OCI-LY7 (cell line): ENCODE measurements around the gene SLC37A2. TPM values are rescaled to one million over a fixed set of nuclear protein-coding genes. Genes with fewer than 3 reads are reported as not detected.
"Not testable (repeated sequence)": the region's sequence is repeated elsewhere in the genome, so short reads cannot be mapped to it uniquely, and the experiment has no call there.

ENCODE experiments used
- BruUV-seq: library from RNA; stranded (reverse); fragments of 400-500 nt; replicated peaks from 2 replicates; lab custom pipeline; 2021; lab: Mats Ljungman, UMichigan
- CTCF ChIA-PET: fragments of 300-600 bp; sonication (Branson Sonifier 250); formaldehyde crosslinking; loops from one replicate; lab custom pipeline; 2022; ENCODE audit warnings: antibody characterized with exemption; ENCODE audit not compliant: unreplicated experiment; lab: Charles Lee
- POLR2A ChIA-PET: fragments of 300-600 bp; sonication (Branson Sonifier 250); formaldehyde crosslinking; loops from one replicate; lab custom pipeline; 2022; ENCODE audit warnings: antibody characterized with exemption; lab: Charles Lee
- DNase-seq: peaks from one replicate; pipeline ENCODE4 v3.0.0-alpha.2; 2015; ENCODE audit warnings: low spot score
- H2AFZ ChIP-seq: fragments of 200-600 bp; sonication (generic), shearing (Covaris generic); 2 replicates; pipeline ENCODE4 v1.6.1; 2014; ENCODE audit warnings: mild to moderate bottlenecking, antibody characterized with exemption, low read length, moderate library complexity
- H3K27ac ChIP-seq: fragments of 200-600 bp; sonication (generic); 2 replicates; pipeline ENCODE4 v1.5.1; 2014; ENCODE audit warnings: mixed run types, low read depth, mild to moderate bottlenecking, moderate library complexity, low read length, inconsistent platforms; ENCODE audit not compliant: poor library complexity, severe bottlenecking
- H3K36me3 ChIP-seq: fragments of 200-600 bp; sonication (generic); 2 replicates; pipeline ENCODE4 v1.6.1; 2014; ENCODE audit warnings: mild to moderate bottlenecking, antibody characterized with exemption, low read length, moderate library complexity, mixed read lengths; ENCODE audit not compliant: insufficient read depth
- H3K4me1 ChIP-seq: fragments of 200-600 bp; sonication (generic); 2 replicates; pipeline ENCODE4 v1.5.1; 2014; ENCODE audit warnings: mild to moderate bottlenecking, low read length; ENCODE audit not compliant: insufficient read depth, poor library complexity, severe bottlenecking
- H3K4me2 ChIP-seq: fragments of 200-600 bp; sonication (generic); 2 replicates; pipeline ENCODE4 v1.6.1; 2014; ENCODE audit warnings: mild to moderate bottlenecking, low read length
- H3K4me3 ChIP-seq: fragments of 200-600 bp; sonication (generic); 2 replicates; pipeline ENCODE4 v1.5.1; 2014; ENCODE audit warnings: mild to moderate bottlenecking, low read depth, low read length; ENCODE audit not compliant: poor library complexity, severe bottlenecking
- H3K79me2 ChIP-seq: fragments of 200-600 bp; sonication (generic); 2 replicates; pipeline ENCODE4 v1.6.1; 2016; ENCODE audit warnings: low read depth, mild to moderate bottlenecking, low read length, moderate library complexity, mixed read lengths; ENCODE audit not compliant: insufficient read depth
- H3K9me2 ChIP-seq: fragments of 200-600 bp; sonication (generic); 2 replicates; pipeline ENCODE4 v1.6.1; 2016; ENCODE audit warnings: mild to moderate bottlenecking, low read length, mixed read lengths; ENCODE audit not compliant: insufficient read depth
- H3K9me3 ChIP-seq: fragments of 200-600 bp; sonication (generic); 2 replicates; pipeline ENCODE4 v1.6.1; 2014; ENCODE audit warnings: mild to moderate bottlenecking, mixed run types, low read length, mixed read lengths
- H4K20me1 ChIP-seq: fragments of 200-600 bp; sonication (generic); 2 replicates; pipeline ENCODE4 v1.6.1; 2014; ENCODE audit warnings: mild to moderate bottlenecking, antibody characterized with exemption, low read length, moderate library complexity, mixed read lengths; ENCODE audit not compliant: insufficient read depth
- EZH2phosphoT487 ChIP-seq: fragments of 200-600 bp; sonication (generic); IDR thresholded peaks from 2 replicates; pipeline ENCODE4 v1.6.1; 2018; ENCODE audit warnings: low read depth, borderline replicate concordance, mild to moderate bottlenecking, mixed run types, antibody characterized with exemption, low read length, moderate library complexity, mixed read lengths
- intact Hi-C: fragments of 100-400 bp; cut with micrococcal nuclease; formaldehyde crosslinking; loops from one replicate; pipeline ENCODE4 v1.10.0; 2022; ENCODE audit not compliant: unreplicated experiment
- total RNA-seq, 2 experiments: library from RNA; depleted of rRNA in 1 of 2; stranded (reverse); fragments of >200 nt in 1 of 2; shearing (Covaris generic) in 1 of 2; gene quantifications; 2 replicates each; pipeline ENCODE4 v1.2.3, GENCODE V29; 2014 to 2022
- TF ChIP-seq, protein P1 (sequence below): fragments of 200-600 bp; sonication (generic); conservative IDR thresholded peaks from 2 replicates; pipeline ENCODE4 v1.5.1; 2014; ENCODE audit warnings: mild to moderate bottlenecking, antibody characterized with exemption, low read length, moderate library complexity, mixed read lengths

Gene SLC37A2
- total RNA-seq, 2 experiments from 2014 or later: 0.57 to 0.93 TPM

- no peak overlapping the region for H3K4me3 ChIP-seq
- H4K20me1 ChIP-seq: no peaks in the 10 kb centered on the region
- no peaks in the 10 kb centered on the region for H3K36me3 ChIP-seq
- no peak overlapping the region for H2AFZ ChIP-seq
- no peak overlapping the region for H3K4me2 ChIP-seq
- no peak for TF ChIP-seq EZH2phosphoT487
- TF ChIP-seq, protein P1, sequence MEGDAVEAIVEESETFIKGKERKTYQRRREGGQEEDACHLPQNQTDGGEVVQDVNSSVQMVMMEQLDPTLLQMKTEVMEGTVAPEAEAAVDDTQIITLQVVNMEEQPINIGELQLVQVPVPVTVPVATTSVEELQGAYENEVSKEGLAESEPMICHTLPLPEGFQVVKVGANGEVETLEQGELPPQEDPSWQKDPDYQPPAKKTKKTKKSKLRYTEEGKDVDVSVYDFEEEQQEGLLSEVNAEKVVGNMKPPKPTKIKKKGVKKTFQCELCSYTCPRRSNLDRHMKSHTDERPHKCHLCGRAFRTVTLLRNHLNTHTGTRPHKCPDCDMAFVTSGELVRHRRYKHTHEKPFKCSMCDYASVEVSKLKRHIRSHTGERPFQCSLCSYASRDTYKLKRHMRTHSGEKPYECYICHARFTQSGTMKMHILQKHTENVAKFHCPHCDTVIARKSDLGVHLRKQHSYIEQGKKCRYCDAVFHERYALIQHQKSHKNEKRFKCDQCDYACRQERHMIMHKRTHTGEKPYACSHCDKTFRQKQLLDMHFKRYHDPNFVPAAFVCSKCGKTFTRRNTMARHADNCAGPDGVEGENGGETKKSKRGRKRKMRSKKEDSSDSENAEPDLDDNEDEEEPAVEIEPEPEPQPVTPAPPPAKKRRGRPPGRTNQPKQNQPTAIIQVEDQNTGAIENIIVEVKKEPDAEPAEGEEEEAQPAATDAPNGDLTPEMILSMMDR: no peak
- POLR2A ChIA-PET: interaction anchor here (0.6 to 1.3 kb wide), 5 partner anchors 12 to 1430 kb away, joined by 3 to 9 read pairs (median 3); no protein-coding TSS in a partner anchor
- DNase-seq: no peak
- H3K4me1 ChIP-seq: no peaks in the 10 kb centered on the region
- H3K9me3 ChIP-seq: no peaks in the 10 kb centered on the region
- no peak overlapping the region for H3K27ac ChIP-seq
- intact Hi-C loops: no loop called here
- H3K79me2 ChIP-seq: no peaks in the 10 kb centered on the region
- BruUV-seq: no TSS peak
- CTCF ChIA-PET: no interaction called here
- H3K9me2 ChIP-seq: no peaks in the 10 kb centered on the region
Observed at GRCh38 chr11:125053167-125053566, 9.9 kb upstream of the SLC37A2 start.

- POLR2A ChIA-PET: interaction anchor here (0.6 to 1.4 kb wide), 3 partner anchors 16 to 441 kb away, joined by 3 to 4 read pairs (median 4); no protein-coding TSS in a partner anchor
- DNase-seq: no peak
- no peaks in the 10 kb centered on the region for H3K4me1 ChIP-seq
- no peak for TF ChIP-seq EZH2phosphoT487
- TF ChIP-seq, protein P1: no peak
- H3K79me2 ChIP-seq: no peaks in the 10 kb centered on the region
- intact Hi-C loops: no loop called here
- no peaks in the 10 kb centered on the region for H3K9me3 ChIP-seq
- CTCF ChIA-PET: no interaction called here
- no TSS peak for BruUV-seq
- H3K36me3 ChIP-seq: no peaks in the 10 kb centered on the region
- no peak overlapping the region for H2AFZ ChIP-seq
- H3K27ac ChIP-seq: no peak overlapping the region
- no peak overlapping the region for H3K4me3 ChIP-seq
- no peak overlapping the region for H3K4me2 ChIP-seq
- no peaks in the 10 kb centered on the region for H3K9me2 ChIP-seq
- H4K20me1 ChIP-seq: no peaks in the 10 kb centered on the region
Observed at GRCh38 chr11:125055107-125055715, 7.9 kb upstream of the SLC37A2 start.

- H3K4me1 ChIP-seq, H3K4me2 ChIP-seq, DNase-seq, CTCF ChIA-PET, H3K79me2 ChIP-seq, H4K20me1 ChIP-seq, H3K9me3 ChIP-seq, BruUV-seq, H3K36me3 ChIP-seq, H3K4me3 ChIP-seq, intact Hi-C loops, H3K9me2 ChIP-seq, H2AFZ ChIP-seq, H3K27ac ChIP-seq: not testable (repeated sequence)
- POLR2A ChIA-PET: interaction anchor here (0.6 to 1.4 kb wide), 2 partner anchors 16 to 401 kb away, joined by 3 to 4 read pairs; no protein-coding TSS in a partner anchor
Observed at GRCh38 chr11:125056111-125056510, 7.0 kb upstream of the SLC37A2 start.
